Activated naive CD8-positive, alpha-beta T cell treated with anti-CD3 and anti-CD28 coated beads for 36 hours (primary cell): Measurements from ENCODE around the gene PCDHGB5. TPM values are rescaled to one million over a fixed set of nuclear protein-coding genes. Genes with fewer than 3 reads are reported as not detected.

Experiments used
- DNase-seq: peaks from one replicate; pipeline ENCODE4 v3.0.0; 2021
- H3K27ac Mint-ChIP-seq: one replicate; pipeline ENCODE4 v1.8.0; 2022; ENCODE audit warnings: mild to moderate bottlenecking, moderate library complexity, mixed read lengths
- H3K27me3 Mint-ChIP-seq: one replicate; pipeline ENCODE4 v1.8.0; 2022; ENCODE audit warnings: mild to moderate bottlenecking, mixed read lengths
- H3K36me3 Mint-ChIP-seq: one replicate; pipeline ENCODE4 v1.8.0; 2021; ENCODE audit warnings: mild to moderate bottlenecking, mixed read lengths
- H3K4me1 Mint-ChIP-seq: one replicate; pipeline ENCODE4 v1.8.0; 2021; ENCODE audit warnings: mixed read lengths
- H3K4me3 Mint-ChIP-seq: one replicate; pipeline ENCODE4 v1.8.0; 2022; ENCODE audit warnings: mild to moderate bottlenecking, moderate library complexity, mixed read lengths
- H3K9me3 Mint-ChIP-seq: one replicate; pipeline ENCODE4 v1.8.0; 2022; ENCODE audit warnings: mixed read lengths
- total RNA-seq, 2 experiments: library from RNA; stranded (reverse); gene quantifications; one replicate each; pipeline ENCODE4 v1.2.3, GENCODE V29; 2021

Gene PCDHGB5
- total RNA-seq, 2 experiments from 2014 or later: 0.16 to 0.26 TPM

GRCh38 chr5:141437221-141437620, 39.5 kb downstream of the PCDHGB5 start:
- no peak for DNase-seq
- Mint-ChIP-seq H3K9me3 (peaks cover 18% of the 10 kb centered on the region), H3K4me1 (no peaks in the 10 kb centered on the region), H3K27ac (no peak overlapping the region), H3K27me3 (peaks cover 44% of the 10 kb centered on the region), H3K36me3 (peaks cover 6% of the 10 kb centered on the region), H3K4me3 (no peak overlapping the region)

- H3K27ac Mint-ChIP-seq: no peak overlapping the region
- H3K4me1 Mint-ChIP-seq: no peaks in the 10 kb centered on the region
- peaks cover 27% of the 10 kb centered on the region for H3K27me3 Mint-ChIP-seq
- no peak for DNase-seq
- H3K36me3 Mint-ChIP-seq: no peaks in the 10 kb centered on the region
- peaks cover 10% of the 10 kb centered on the region for H3K9me3 Mint-ChIP-seq
- H3K4me3 Mint-ChIP-seq: no peak overlapping the region
Observed at GRCh38 chr5:141439411-141440141, 41.8 kb downstream of the PCDHGB5 start.

GRCh38 chr5:141440341-141440740, 42.6 kb downstream of the PCDHGB5 start:
- Mint-ChIP-seq H3K4me1 (no peaks in the 10 kb centered on the region), H3K36me3 (no peaks in the 10 kb centered on the region), H3K9me3 (peaks cover 11% of the 10 kb centered on the region), H3K4me3 (no peak overlapping the region), H3K27me3 (peaks cover 23% of the 10 kb centered on the region), H3K27ac (no peak overlapping the region)
- DNase-seq: no peak

- Mint-ChIP-seq H3K27ac (no peak overlapping the region), H3K4me1 (no peaks in the 10 kb centered on the region), H3K4me3 (no peak overlapping the region), H3K27me3 (peaks cover 23% of the 10 kb centered on the region), H3K9me3 (peaks cover 10% of the 10 kb centered on the region), H3K36me3 (no peaks in the 10 kb centered on the region)
- DNase-seq: no peak
Observed at GRCh38 chr5:141441571-141442170, 43.9 kb downstream of the PCDHGB5 start.

Other genes with a start within 250 kb of the PCDHGB5 start
- not detected for gene PCDHB6, start 247.9 kb upstream of the PCDHGB5 start, total RNA-seq
- gene PCDHB7, start 225.3 kb upstream of the PCDHGB5 start, total RNA-seq: not detected
- not detected for gene PCDHB8, start 220.2 kb upstream of the PCDHGB5 start, total RNA-seq
- gene PCDHB16, start 215.6 kb upstream of the PCDHGB5 start, total RNA-seq: not detected
- not detected for gene PCDHB9, start 210.8 kb upstream of the PCDHGB5 start, total RNA-seq
- not detected for gene PCDHB10, start 205.6 kb upstream of the PCDHGB5 start, total RNA-seq
- not detected for gene PCDHB11, start 198.3 kb upstream of the PCDHGB5 start, total RNA-seq
- not detected for gene PCDHB12, start 189.2 kb upstream of the PCDHGB5 start, total RNA-seq
- gene PCDHB13, start 184.0 kb upstream of the PCDHGB5 start, total RNA-seq: not detected
- not detected for gene PCDHB14, start 174.6 kb upstream of the PCDHGB5 start, total RNA-seq
- not detected for gene PCDHB15, start 152.6 kb upstream of the PCDHGB5 start, total RNA-seq
- under 1 TPM in 1 of 2 experiments, not detected in 1; 0.21 TPM for gene SLC25A2, start 93.9 kb upstream of the PCDHGB5 start, total RNA-seq
- gene TAF7, start 77.2 kb upstream of the PCDHGB5 start, total RNA-seq: 10 to 100 TPM; 60.4 to 60.5 TPM
- gene PCDHGA1, start 67.4 kb upstream of the PCDHGB5 start, total RNA-seq: not detected
- gene PCDHGA2, start 59.2 kb upstream of the PCDHGB5 start, total RNA-seq: not detected
- not detected for gene PCDHGA3, start 54.1 kb upstream of the PCDHGB5 start, total RNA-seq
- not detected for gene PCDHGB1, start 47.8 kb upstream of the PCDHGB5 start, total RNA-seq
- under 1 TPM in 1 of 2 experiments, not detected in 1; 0.12 TPM for gene PCDHGA4, start 42.9 kb upstream of the PCDHGB5 start, total RNA-seq
- gene PCDHGB2, start 38.0 kb upstream of the PCDHGB5 start, total RNA-seq: under 1 TPM in 1 of 2 experiments, not detected in 1; 0.10 TPM
- gene PCDHGA5, start 33.8 kb upstream of the PCDHGB5 start, total RNA-seq: under 1 TPM in 1 of 2 experiments, not detected in 1; 0.06 TPM
- gene PCDHGB3, start 27.7 kb upstream of the PCDHGB5 start, total RNA-seq: not detected
- gene PCDHGA6, start 24.1 kb upstream of the PCDHGB5 start, total RNA-seq: under 1 TPM; 0.08 TPM
- gene PCDHGA7, start 15.2 kb upstream of the PCDHGB5 start, total RNA-seq: not detected
- not detected for gene PCDHGB4, start 10.2 kb upstream of the PCDHGB5 start, total RNA-seq
- not detected for gene PCDHGA8, start 5.3 kb upstream of the PCDHGB5 start, total RNA-seq
- gene PCDHGA9, start 4.8 kb downstream of the PCDHGB5 start, total RNA-seq: not detected
- not detected for gene PCDHGB6, start 10.1 kb downstream of the PCDHGB5 start, total RNA-seq
- under 1 TPM in 1 of 2 experiments, not detected in 1; 0.06 TPM for gene PCDHGA10, start 15.0 kb downstream of the PCDHGB5 start, total RNA-seq
- gene PCDHGB7, start 19.7 kb downstream of the PCDHGB5 start, total RNA-seq: not detected
- under 1 TPM in 1 of 2 experiments, not detected in 1; 0.06 TPM for gene PCDHGA11, start 23.1 kb downstream of the PCDHGB5 start, total RNA-seq
- under 1 TPM in 1 of 2 experiments, not detected in 1; 0.08 TPM for gene PCDHGA12, start 32.6 kb downstream of the PCDHGB5 start, total RNA-seq
- under 1 TPM in 1 of 2 experiments, not detected in 1; 0.33 TPM for gene PCDHGC3, start 78.0 kb downstream of the PCDHGB5 start, total RNA-seq
- not detected for gene PCDHGC4, start 87.1 kb downstream of the PCDHGB5 start, total RNA-seq
- gene PCDHGC5, start 91.1 kb downstream of the PCDHGB5 start, total RNA-seq: not detected
- gene DIAPH1, start 221.1 kb downstream of the PCDHGB5 start, total RNA-seq: 100 to 1,000 TPM; 214 to 220 TPM
- gene HDAC3, start 238.9 kb downstream of the PCDHGB5 start, total RNA-seq: 10 to 100 TPM; 83.4 to 84.6 TPM
- gene RELL2, start 239.1 kb downstream of the PCDHGB5 start, total RNA-seq: 10 to 100 TPM; 26.8 to 27.3 TPM